GM12891 (cell line): Measurements from ENCODE around the gene ZNF69.

Source experiments
- PAX5 ChIP-seq: IDR thresholded peaks from 2 replicates; pipeline ENCODE4 v1.6.1; 2011; ENCODE audit warnings: low read length, moderate library complexity, mild to moderate bottlenecking; ENCODE audit not compliant: insufficient read depth, severe bottlenecking
- POLR2A ChIP-seq: IDR thresholded peaks from 2 replicates; pipeline ENCODE4 v1.6.1; 2011; ENCODE audit warnings: low read depth, low read length, control low read depth
- POLR2AphosphoS5 ChIP-seq: IDR thresholded peaks from 2 replicates; pipeline ENCODE4 v1.6.1; 2011; ENCODE audit warnings: low read depth, low read length, control low read depth
- TAF1 ChIP-seq: IDR thresholded peaks from 2 replicates; pipeline ENCODE4 v1.6.1; 2011; ENCODE audit warnings: low read depth, low read length, control low read depth

- TF ChIP-seq TAF1 (no peak), POLR2A (no peak), POLR2AphosphoS5 (no peak), PAX5 (no peak)
Observed at GRCh38 chr19:11887234-11887610, 360 bp upstream of the ZNF69 start.
